Measurements from ENCODE around the gene CTAGE6.
"Not testable (repeated sequence)": the region's sequence is repeated elsewhere in the genome, so short reads cannot be mapped to it uniquely, and the experiment has no call there.

Gene CTAGE6

GRCh38 chr7:143757596-143757995 is at the start of gene CTAGE6:
CTAGE6 (minus strand) TSS chr7:143757696; CDS start chr7:143757658, 38 bp downstream.
- H3K4me1 ChIP-seq (ENCODE audit: control insufficient read depth, insufficient read depth, low read length); H3K9ac ChIP-seq (ENCODE audit: low read depth, low read length): not testable (repeated sequence)

GRCh38 chr7:143806664-143807071 is 49.2 kb upstream of the CTAGE6 start:
- not testable (repeated sequence) for H3K9ac ChIP-seq (ENCODE audit: low read depth, low read length); H3K9me3 ChIP-seq (ENCODE audit: control insufficient read depth, insufficient read depth, low read length)

More at GRCh38 chr7:143757596-143757995, at the start of gene CTAGE6:
- not testable (repeated sequence) for H3K36me3 ChIP-seq (ENCODE audit: control insufficient read depth, insufficient read depth, low read length); H3K9me3 ChIP-seq (ENCODE audit: control insufficient read depth, insufficient read depth, low read length); H3K27me3 ChIP-seq (ENCODE audit: control insufficient read depth, insufficient read depth, low read length); H3K4me3 ChIP-seq (ENCODE audit: low read depth, low read length)

GRCh38 chr7:143797896-143798290 is 40.4 kb upstream of the CTAGE6 start:
- H3K27me3 ChIP-seq (ENCODE audit: control insufficient read depth, insufficient read depth, low read length); H3K36me3 ChIP-seq (ENCODE audit: control insufficient read depth, insufficient read depth, low read length); H3K9me3 ChIP-seq (ENCODE audit: control insufficient read depth, insufficient read depth, low read length); H3K4me3 ChIP-seq (ENCODE audit: low read depth, low read length); H3K9ac ChIP-seq (ENCODE audit: low read depth, low read length); H3K4me1 ChIP-seq (ENCODE audit: control insufficient read depth, insufficient read depth, low read length): not testable (repeated sequence)

More at GRCh38 chr7:143806664-143807071, 49.2 kb upstream of the CTAGE6 start:
- H3K36me3 ChIP-seq (ENCODE audit: control insufficient read depth, insufficient read depth, low read length); H3K4me1 ChIP-seq (ENCODE audit: control insufficient read depth, insufficient read depth, low read length); H3K27me3 ChIP-seq (ENCODE audit: control insufficient read depth, insufficient read depth, low read length); H3K4me3 ChIP-seq (ENCODE audit: low read depth, low read length): not testable (repeated sequence)

GRCh38 chr7:143797119-143797895 is 39.8 kb upstream of the CTAGE6 start:
- not testable (repeated sequence) for H3K4me1 ChIP-seq (ENCODE audit: control insufficient read depth, insufficient read depth, low read length); H3K27me3 ChIP-seq (ENCODE audit: control insufficient read depth, insufficient read depth, low read length); H3K4me3 ChIP-seq (ENCODE audit: low read depth, low read length); H3K36me3 ChIP-seq (ENCODE audit: control insufficient read depth, insufficient read depth, low read length); H3K9ac ChIP-seq (ENCODE audit: low read depth, low read length); H3K9me3 ChIP-seq (ENCODE audit: control insufficient read depth, insufficient read depth, low read length)

GRCh38 chr7:143795653-143796052 is 38.2 kb upstream of the CTAGE6 start:
- H3K4me3 ChIP-seq (ENCODE audit: low read depth, low read length); H3K4me1 ChIP-seq (ENCODE audit: control insufficient read depth, insufficient read depth, low read length); H3K27me3 ChIP-seq (ENCODE audit: control insufficient read depth, insufficient read depth, low read length); H3K9ac ChIP-seq (ENCODE audit: low read depth, low read length); H3K9me3 ChIP-seq (ENCODE audit: control insufficient read depth, insufficient read depth, low read length); H3K36me3 ChIP-seq (ENCODE audit: control insufficient read depth, insufficient read depth, low read length): not testable (repeated sequence)

- not testable (repeated sequence) for H3K9ac ChIP-seq (ENCODE audit: low read depth, low read length); H3K9me3 ChIP-seq (ENCODE audit: control insufficient read depth, insufficient read depth, low read length); H3K4me1 ChIP-seq (ENCODE audit: control insufficient read depth, insufficient read depth, low read length); H3K27me3 ChIP-seq (ENCODE audit: control insufficient read depth, insufficient read depth, low read length); H3K4me3 ChIP-seq (ENCODE audit: low read depth, low read length); H3K36me3 ChIP-seq (ENCODE audit: control insufficient read depth, insufficient read depth, low read length)
Observed at GRCh38 chr7:143792633-143793032, 35.1 kb upstream of the CTAGE6 start.

GRCh38 chr7:143785415-143786182 is 28.1 kb upstream of the CTAGE6 start:
- H3K36me3 ChIP-seq (ENCODE audit: control insufficient read depth, insufficient read depth, low read length); H3K9ac ChIP-seq (ENCODE audit: low read depth, low read length); H3K27me3 ChIP-seq (ENCODE audit: control insufficient read depth, insufficient read depth, low read length); H3K4me3 ChIP-seq (ENCODE audit: low read depth, low read length); H3K9me3 ChIP-seq (ENCODE audit: control insufficient read depth, insufficient read depth, low read length); H3K4me1 ChIP-seq (ENCODE audit: control insufficient read depth, insufficient read depth, low read length): not testable (repeated sequence)

GRCh38 chr7:143779591-143779990 is 22.1 kb upstream of the CTAGE6 start:
- not testable (repeated sequence) for H3K9ac ChIP-seq (ENCODE audit: low read depth, low read length); H3K4me3 ChIP-seq (ENCODE audit: low read depth, low read length); H3K4me1 ChIP-seq (ENCODE audit: control insufficient read depth, insufficient read depth, low read length); H3K36me3 ChIP-seq (ENCODE audit: control insufficient read depth, insufficient read depth, low read length); H3K9me3 ChIP-seq (ENCODE audit: control insufficient read depth, insufficient read depth, low read length); H3K27me3 ChIP-seq (ENCODE audit: control insufficient read depth, insufficient read depth, low read length)

- not testable (repeated sequence) for H3K36me3 ChIP-seq (ENCODE audit: control insufficient read depth, insufficient read depth, low read length); H3K4me1 ChIP-seq (ENCODE audit: control insufficient read depth, insufficient read depth, low read length); H3K4me3 ChIP-seq (ENCODE audit: low read depth, low read length); H3K27me3 ChIP-seq (ENCODE audit: control insufficient read depth, insufficient read depth, low read length); H3K9me3 ChIP-seq (ENCODE audit: control insufficient read depth, insufficient read depth, low read length); H3K9ac ChIP-seq (ENCODE audit: low read depth, low read length)
Observed at GRCh38 chr7:143772738-143773468, 15.4 kb upstream of the CTAGE6 start.

- not testable (repeated sequence) for H3K4me1 ChIP-seq (ENCODE audit: control insufficient read depth, insufficient read depth, low read length); H3K4me3 ChIP-seq (ENCODE audit: low read depth, low read length); H3K27me3 ChIP-seq (ENCODE audit: control insufficient read depth, insufficient read depth, low read length); H3K9ac ChIP-seq (ENCODE audit: low read depth, low read length); H3K36me3 ChIP-seq (ENCODE audit: control insufficient read depth, insufficient read depth, low read length); H3K9me3 ChIP-seq (ENCODE audit: control insufficient read depth, insufficient read depth, low read length)
Observed at GRCh38 chr7:143767531-143767930, 10.0 kb upstream of the CTAGE6 start.

GRCh38 chr7:143765678-143766077 is 8.2 kb upstream of the CTAGE6 start:
- not testable (repeated sequence) for H3K9me3 ChIP-seq (ENCODE audit: control insufficient read depth, insufficient read depth, low read length); H3K4me1 ChIP-seq (ENCODE audit: control insufficient read depth, insufficient read depth, low read length); H3K9ac ChIP-seq (ENCODE audit: low read depth, low read length); H3K27me3 ChIP-seq (ENCODE audit: control insufficient read depth, insufficient read depth, low read length); H3K4me3 ChIP-seq (ENCODE audit: low read depth, low read length); H3K36me3 ChIP-seq (ENCODE audit: control insufficient read depth, insufficient read depth, low read length)

GRCh38 chr7:143763065-143763464 is 5.6 kb upstream of the CTAGE6 start:
- not testable (repeated sequence) for H3K9me3 ChIP-seq (ENCODE audit: control insufficient read depth, insufficient read depth, low read length); H3K4me3 ChIP-seq (ENCODE audit: low read depth, low read length)

More at GRCh38 chr7:143763065-143763464, 5.6 kb upstream of the CTAGE6 start:
- H3K36me3 ChIP-seq (ENCODE audit: control insufficient read depth, insufficient read depth, low read length); H3K9ac ChIP-seq (ENCODE audit: low read depth, low read length); H3K4me1 ChIP-seq (ENCODE audit: control insufficient read depth, insufficient read depth, low read length); H3K27me3 ChIP-seq (ENCODE audit: control insufficient read depth, insufficient read depth, low read length): not testable (repeated sequence)

All from iPS-15b (cell line).